ENCODE measurements around the gene SBK3. TPM values are rescaled to one million over a fixed set of nuclear protein-coding genes. Genes with fewer than 3 reads are reported as not detected.

SBK3 gene
- total RNA-seq, 2 experiments from 2014 or later = 0.34 TPM; not detected in 1

DNA sequence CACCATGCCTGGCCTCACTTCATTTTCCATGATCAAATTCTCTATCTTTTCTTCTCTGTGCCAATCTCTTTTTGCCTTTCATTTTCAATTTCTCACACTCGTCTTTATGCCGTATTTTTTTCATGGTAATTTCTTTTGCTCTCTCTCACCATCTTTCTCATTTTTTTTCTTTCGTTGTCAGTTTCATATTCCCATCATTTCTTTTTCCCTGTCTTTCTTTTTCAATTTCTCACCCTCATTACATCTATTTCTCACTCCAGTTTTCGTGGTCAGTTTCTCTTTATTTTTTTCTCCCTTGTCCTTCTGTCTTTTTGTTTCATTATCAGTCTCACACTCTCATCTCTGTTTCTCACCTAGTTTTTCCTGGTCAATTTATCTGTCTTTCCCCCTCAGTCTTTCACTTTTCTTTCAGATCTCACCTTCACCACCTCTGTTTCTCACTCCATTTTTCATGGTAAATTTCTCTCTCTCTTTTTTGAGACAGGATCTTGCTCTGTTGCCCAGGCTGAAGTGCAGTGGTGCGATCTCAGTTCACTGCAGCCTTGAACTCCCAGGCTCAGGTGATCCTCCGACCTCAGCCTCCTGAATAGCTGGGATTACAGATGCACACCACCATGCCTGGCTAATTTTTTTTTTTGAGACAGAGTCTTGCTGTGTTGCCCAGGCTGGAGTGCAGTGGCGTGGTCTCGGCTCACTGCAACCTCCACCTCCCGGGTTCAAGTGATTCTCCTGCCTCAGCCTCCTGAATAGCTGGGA is 43.0 kb downstream of the SBK3 start:
- no peaks in the 10 kb centered on the region for H3K9me3 ChIP-seq (ENCODE audit: low read length)
- H4K20me1 ChIP-seq (ENCODE audit: insufficient read depth, low read length) = no peaks in the 10 kb centered on the region
- DNase-seq (ENCODE audit: low spot score) = no peak
- no peaks in the 10 kb centered on the region for H3K79me2 ChIP-seq (ENCODE audit: insufficient read depth, low read depth, low read length)
- no peaks in the 10 kb centered on the region for H3K9me2 ChIP-seq (ENCODE audit: insufficient read depth, low read length)
- no peak overlapping the region for H2AFZ ChIP-seq (ENCODE audit: low read length)
- no peak overlapping the region for H3K4me2 ChIP-seq (ENCODE audit: low read length)
- intact Hi-C loops (cut with micrococcal nuclease; ENCODE audit: unreplicated experiment) = no loop called here
- POLR2A ChIA-PET = no interaction called here
- no peak overlapping the region for H3K4me3 ChIP-seq (ENCODE audit: low read depth, low read length, poor library complexity, severe bottlenecking)
- H3K27ac ChIP-seq (ENCODE audit: low read depth, low read length, poor library complexity, severe bottlenecking) = no peak overlapping the region
- peaks cover 8% of the 10 kb centered on the region for H3K4me1 ChIP-seq (ENCODE audit: insufficient read depth, low read length, poor library complexity, severe bottlenecking)
- no peak for TF ChIP-seq CTCF (conservative IDR thresholded peaks at IDR 0.05; ENCODE audit: low read length)
- no peak for TF ChIP-seq EZH2phosphoT487 (IDR thresholded peaks at IDR 0.05; ENCODE audit: borderline replicate concordance, low read depth, low read length)
- CTCF ChIA-PET (ENCODE audit: unreplicated experiment) = no interaction called here
- no peaks in the 10 kb centered on the region for H3K36me3 ChIP-seq (ENCODE audit: insufficient read depth, low read length)
- no TSS peak for BruUV-seq (replicated peaks)

DNA sequence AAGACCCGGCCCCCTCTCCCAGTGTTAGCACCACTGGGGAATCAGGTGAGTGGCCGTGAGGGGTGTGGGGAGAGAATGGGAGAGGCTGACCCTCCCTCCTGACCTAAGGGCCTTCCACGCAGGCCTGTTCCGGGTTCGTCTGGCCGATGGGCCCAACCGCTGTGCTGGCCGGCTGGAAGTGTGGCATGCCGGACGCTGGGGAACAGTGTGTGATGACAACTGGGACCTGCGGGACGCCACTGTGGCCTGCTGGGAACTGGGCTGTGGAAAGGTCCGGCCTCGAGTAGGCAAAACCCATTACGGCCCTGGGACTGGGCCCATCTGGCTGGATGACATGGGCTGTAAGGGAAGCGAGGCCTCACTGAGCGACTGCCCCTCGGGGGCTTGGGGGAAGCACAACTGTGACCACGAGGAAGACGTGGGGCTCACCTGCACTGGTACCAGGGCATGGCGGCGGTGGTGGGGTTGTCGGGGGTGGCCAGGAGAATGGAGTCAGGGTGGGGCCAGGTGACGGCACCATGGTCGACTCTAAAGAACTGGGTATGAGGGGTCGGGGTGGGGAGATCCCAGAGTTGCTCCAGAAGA is 44.9 kb downstream of the SBK3 start:
- no peak overlapping the region for H3K27ac ChIP-seq (ENCODE audit: low read depth, low read length, poor library complexity, severe bottlenecking)
- POLR2A ChIA-PET = no interaction called here
- CTCF ChIA-PET (ENCODE audit: unreplicated experiment) = no interaction called here
- H2AFZ ChIP-seq (ENCODE audit: low read length) = no peak overlapping the region
- no peak for DNase-seq (ENCODE audit: low spot score)
- H3K4me3 ChIP-seq (ENCODE audit: low read depth, low read length, poor library complexity, severe bottlenecking) = no peak overlapping the region
- H3K4me2 ChIP-seq (ENCODE audit: low read length) = no peak overlapping the region
- no peaks in the 10 kb centered on the region for H3K9me3 ChIP-seq (ENCODE audit: low read length)
- TF ChIP-seq EZH2phosphoT487 (IDR thresholded peaks at IDR 0.05; ENCODE audit: borderline replicate concordance, low read depth, low read length) (no peak), CTCF (conservative IDR thresholded peaks at IDR 0.05; ENCODE audit: low read length) (no peak)
- no TSS peak for BruUV-seq (replicated peaks)
- no peaks in the 10 kb centered on the region for H3K9me2 ChIP-seq (ENCODE audit: insufficient read depth, low read length)
- intact Hi-C loops (cut with micrococcal nuclease; ENCODE audit: unreplicated experiment) = no loop called here
- no peaks in the 10 kb centered on the region for H3K79me2 ChIP-seq (ENCODE audit: insufficient read depth, low read depth, low read length)
- no peaks in the 10 kb centered on the region for H4K20me1 ChIP-seq (ENCODE audit: insufficient read depth, low read length)
- peaks cover 8% of the 10 kb centered on the region for H3K4me1 ChIP-seq (ENCODE audit: insufficient read depth, low read length, poor library complexity, severe bottlenecking)
- no peaks in the 10 kb centered on the region for H3K36me3 ChIP-seq (ENCODE audit: insufficient read depth, low read length)

DNA sequence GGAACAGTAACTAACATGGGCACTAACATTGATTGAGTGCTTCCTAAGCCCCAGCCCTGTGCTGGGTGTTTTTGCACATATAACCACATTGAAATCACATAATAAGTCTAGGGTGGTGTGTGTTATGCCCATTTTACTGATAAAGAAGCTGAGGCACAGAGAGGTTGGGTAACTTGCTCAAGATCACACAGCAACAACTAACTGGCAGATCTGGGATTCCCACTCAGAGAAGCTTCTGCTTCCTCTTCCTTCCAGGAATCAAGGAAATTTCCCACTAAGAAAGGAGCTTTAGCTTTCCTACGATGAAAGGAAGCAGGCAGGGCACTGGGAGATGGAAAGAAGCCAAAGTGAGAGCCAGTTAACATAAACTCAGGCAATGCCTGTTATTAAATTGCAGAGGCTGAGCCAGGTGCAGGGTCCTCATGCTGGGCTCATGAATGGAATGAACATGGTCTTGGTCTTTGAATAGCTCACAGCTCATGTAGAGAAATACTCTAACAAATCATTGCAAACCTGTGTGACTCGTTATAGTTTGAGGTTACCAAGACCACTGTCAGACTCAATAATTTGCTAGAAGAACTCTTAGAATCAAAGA is 47.0 kb downstream of the SBK3 start:
- no peaks in the 10 kb centered on the region for H4K20me1 ChIP-seq (ENCODE audit: insufficient read depth, low read length)
- no peak overlapping the region for H3K4me2 ChIP-seq (ENCODE audit: low read length)
- no TSS peak for BruUV-seq (replicated peaks)
- no peaks in the 10 kb centered on the region for H3K9me3 ChIP-seq (ENCODE audit: low read length)
- H3K27ac ChIP-seq (ENCODE audit: low read depth, low read length, poor library complexity, severe bottlenecking) = no peak overlapping the region
- no peak overlapping the region for H3K4me3 ChIP-seq (ENCODE audit: low read depth, low read length, poor library complexity, severe bottlenecking)
- TF ChIP-seq EZH2phosphoT487 (IDR thresholded peaks at IDR 0.05; ENCODE audit: borderline replicate concordance, low read depth, low read length) (no peak), CTCF (conservative IDR thresholded peaks at IDR 0.05; ENCODE audit: low read length) (no peak)
- H3K4me1 ChIP-seq (ENCODE audit: insufficient read depth, low read length, poor library complexity, severe bottlenecking) = peaks cover 4% of the 10 kb centered on the region
- no peak overlapping the region for H2AFZ ChIP-seq (ENCODE audit: low read length)
- H3K79me2 ChIP-seq (ENCODE audit: insufficient read depth, low read depth, low read length) = no peaks in the 10 kb centered on the region
- DNase-seq (ENCODE audit: low spot score) = no peak
- no peaks in the 10 kb centered on the region for H3K36me3 ChIP-seq (ENCODE audit: insufficient read depth, low read length)
- intact Hi-C loops (cut with micrococcal nuclease; ENCODE audit: unreplicated experiment) = no loop called here
- ChIA-PET CTCF (ENCODE audit: unreplicated experiment) (no interaction called here), POLR2A (interaction anchor here (0.6 to 0.7 kb wide), 2 partner anchors 21 to 835 kb away, joined by 3 to 7 read pairs; partner anchors contain the start of gene LILRB4)
- no peaks in the 10 kb centered on the region for H3K9me2 ChIP-seq (ENCODE audit: insufficient read depth, low read length)
